ENCODE data around the gene CYP1A1.

The CYP1A1 gene

GRCh38 chr15:74682954-74683353 lies 42.4 kb downstream of the CYP1A1 start:
- no peak for FAIRE-seq

GRCh38 chr15:74680456-74680855 lies 44.9 kb downstream of the CYP1A1 start:
- FAIRE-seq: no peak

GRCh38 chr15:74676801-74677200 lies 48.5 kb downstream of the CYP1A1 start:
- FAIRE-seq: no peak

- no peak for FAIRE-seq
These were observed 51.2 kb downstream of the CYP1A1 start for GRCh38 chr15:74674161-74674560.

- no peak for FAIRE-seq
These were observed 55.7 kb downstream of the CYP1A1 start for GRCh38 chr15:74669627-74670026.
